ENCODE results near the gene DACH1. TPM values are rescaled to one million over a fixed set of nuclear protein-coding genes. Genes with fewer than 3 reads are reported as not detected.

Gene DACH1
- total RNA-seq, 1 donor from 2014 or later, result 1.6 TPM

DNA sequence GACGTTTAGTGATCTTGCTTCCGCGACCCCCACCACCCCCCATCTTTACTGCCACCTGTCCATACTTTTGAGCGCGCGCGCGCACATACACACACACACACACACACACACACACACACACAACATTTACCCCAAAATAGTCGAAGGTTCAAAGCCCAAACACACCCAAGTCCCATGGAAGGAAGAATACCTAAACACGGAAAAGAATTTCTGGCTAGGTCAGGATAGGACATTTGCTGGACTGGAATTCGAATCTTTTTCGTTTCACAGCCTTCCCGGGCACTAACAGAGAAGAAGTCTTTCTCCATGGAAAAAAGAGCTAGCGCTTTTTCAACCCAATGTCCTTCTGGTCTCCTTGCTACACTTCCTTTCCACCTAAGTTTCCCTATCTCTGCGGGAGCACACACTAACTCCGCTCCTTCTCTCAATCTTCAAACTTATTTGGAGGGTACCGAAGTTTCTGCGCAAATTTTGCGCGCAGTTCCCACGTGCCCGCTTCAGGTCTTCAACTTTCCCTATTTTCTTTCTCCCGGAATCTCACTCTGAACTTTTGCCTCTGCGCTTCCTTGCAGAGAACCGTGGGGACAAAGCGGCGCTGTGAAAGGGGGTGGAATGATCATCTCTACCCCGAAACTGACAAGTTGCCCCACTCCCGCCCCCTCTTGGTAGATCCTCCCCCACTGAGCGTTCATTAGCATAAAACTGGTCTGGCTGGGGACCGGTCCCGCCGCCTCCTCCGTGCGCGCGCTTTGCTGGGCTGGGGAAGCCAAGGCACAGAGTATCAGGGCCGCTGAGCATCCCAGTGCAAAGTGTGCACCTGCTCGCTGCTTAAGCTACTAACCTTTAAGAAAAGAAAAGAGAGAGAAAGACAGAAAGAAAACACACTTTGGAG is 2.7 kb downstream of the DACH1 start:
- no peak for TF ChIP-seq EZH2 (IDR thresholded peaks at IDR 0.05; ENCODE audit: insufficient read depth, low read length)
- TF ChIP-seq, protein P1, sequence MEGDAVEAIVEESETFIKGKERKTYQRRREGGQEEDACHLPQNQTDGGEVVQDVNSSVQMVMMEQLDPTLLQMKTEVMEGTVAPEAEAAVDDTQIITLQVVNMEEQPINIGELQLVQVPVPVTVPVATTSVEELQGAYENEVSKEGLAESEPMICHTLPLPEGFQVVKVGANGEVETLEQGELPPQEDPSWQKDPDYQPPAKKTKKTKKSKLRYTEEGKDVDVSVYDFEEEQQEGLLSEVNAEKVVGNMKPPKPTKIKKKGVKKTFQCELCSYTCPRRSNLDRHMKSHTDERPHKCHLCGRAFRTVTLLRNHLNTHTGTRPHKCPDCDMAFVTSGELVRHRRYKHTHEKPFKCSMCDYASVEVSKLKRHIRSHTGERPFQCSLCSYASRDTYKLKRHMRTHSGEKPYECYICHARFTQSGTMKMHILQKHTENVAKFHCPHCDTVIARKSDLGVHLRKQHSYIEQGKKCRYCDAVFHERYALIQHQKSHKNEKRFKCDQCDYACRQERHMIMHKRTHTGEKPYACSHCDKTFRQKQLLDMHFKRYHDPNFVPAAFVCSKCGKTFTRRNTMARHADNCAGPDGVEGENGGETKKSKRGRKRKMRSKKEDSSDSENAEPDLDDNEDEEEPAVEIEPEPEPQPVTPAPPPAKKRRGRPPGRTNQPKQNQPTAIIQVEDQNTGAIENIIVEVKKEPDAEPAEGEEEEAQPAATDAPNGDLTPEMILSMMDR (IDR thresholded peaks at IDR 0.05; ENCODE audit: insufficient read depth, low read depth, low read length), result no peak
- H3K36me3 ChIP-seq (ENCODE audit: insufficient read depth, low read length), result no peaks in the 10 kb centered on the region
- Mint-ChIP-seq H3K27ac (ENCODE audit: unreplicated experiment) (no peak overlapping the region), H3K4me3 (ENCODE audit: unreplicated experiment) (peak overlapping the region; percentile 99), H3K27me3 (ENCODE audit: low read depth, unreplicated experiment) (peaks cover 28% of the 10 kb centered on the region), H3K36me3 (ENCODE audit: low read depth, unreplicated experiment) (peaks cover 2% of the 10 kb centered on the region), H3K4me1 (ENCODE audit: low read depth, unreplicated experiment) (peaks cover 1% of the 10 kb centered on the region), H3K9me3 (ENCODE audit: unreplicated experiment) (no peaks in the 10 kb centered on the region)
- H3K4me3 ChIP-seq (ENCODE audit: insufficient read depth, low read depth, low read length), result peak overlapping the region; percentile 65
- peak overlapping the region; percentile 94 for H3K4me2 ChIP-seq (ENCODE audit: low read length)
- peaks cover 28% of the 10 kb centered on the region for H3K27me3 ChIP-seq (ENCODE audit: insufficient read depth, low read length)
- H3K79me2 ChIP-seq (ENCODE audit: insufficient read depth, low read length), result no peaks in the 10 kb centered on the region
- no peaks in the 10 kb centered on the region for H3K9me3 ChIP-seq (ENCODE audit: insufficient read depth, low read depth, low read length)
- FAIRE-seq (no peak), DNase-seq (ENCODE audit: low read depth) (no peak)
- H3K9ac ChIP-seq (ENCODE audit: low read length), result peak overlapping the region; percentile 42
- peak overlapping the region; percentile 85 for H2AFZ ChIP-seq (ENCODE audit: low read depth, low read length)
- no peaks in the 10 kb centered on the region for H4K20me1 ChIP-seq (ENCODE audit: insufficient read depth, low read length)
- peaks cover 13% of the 10 kb centered on the region for H3K4me1 ChIP-seq (ENCODE audit: insufficient read depth, low read length)
- H3K27ac ChIP-seq (ENCODE audit: low read depth, low read length), result no peak overlapping the region

DNA sequence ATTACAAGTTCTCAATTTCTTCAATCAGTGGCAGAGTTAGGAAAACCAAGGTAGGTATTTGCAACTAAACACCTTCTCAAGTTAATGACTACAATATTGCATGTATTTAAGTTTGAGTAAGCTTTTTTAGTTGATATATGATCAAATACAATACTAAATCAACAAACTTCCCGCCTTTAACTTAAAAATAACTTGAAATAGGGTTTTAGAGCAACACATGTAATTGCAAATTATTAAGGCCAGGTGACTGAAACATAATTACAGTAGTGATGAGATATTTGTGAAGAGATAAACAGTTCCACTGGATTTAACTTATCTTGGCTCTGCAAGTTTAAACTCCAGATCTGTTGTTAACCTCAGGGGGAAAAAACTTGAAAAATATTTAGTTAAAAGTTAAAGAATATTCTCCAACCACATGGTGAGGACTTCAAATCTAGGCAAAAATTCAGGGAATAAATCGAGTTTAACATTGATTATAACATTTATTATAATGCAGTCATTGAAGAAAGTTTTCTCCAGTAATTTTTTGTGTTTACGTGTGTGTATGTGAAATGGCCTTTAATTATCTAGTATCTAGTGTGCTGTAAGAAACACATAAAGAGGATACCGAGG is 3.6 kb downstream of the DACH1 start:
- Mint-ChIP-seq H3K27ac (ENCODE audit: unreplicated experiment) (no peak overlapping the region), H3K4me3 (ENCODE audit: unreplicated experiment) (peak overlapping the region; percentile 99), H3K9me3 (ENCODE audit: unreplicated experiment) (no peaks in the 10 kb centered on the region), H3K36me3 (ENCODE audit: low read depth, unreplicated experiment) (peaks cover 2% of the 10 kb centered on the region), H3K27me3 (ENCODE audit: low read depth, unreplicated experiment) (peaks cover 23% of the 10 kb centered on the region), H3K4me1 (ENCODE audit: low read depth, unreplicated experiment) (peaks cover 1% of the 10 kb centered on the region)
- no peak overlapping the region for H3K9ac ChIP-seq (ENCODE audit: low read length)
- H3K9me3 ChIP-seq (ENCODE audit: insufficient read depth, low read depth, low read length), result no peaks in the 10 kb centered on the region
- H3K36me3 ChIP-seq (ENCODE audit: insufficient read depth, low read length), result no peaks in the 10 kb centered on the region
- FAIRE-seq (no peak), DNase-seq (ENCODE audit: low read depth) (no peak)
- no peaks in the 10 kb centered on the region for H4K20me1 ChIP-seq (ENCODE audit: insufficient read depth, low read length)
- no peak overlapping the region for H2AFZ ChIP-seq (ENCODE audit: low read depth, low read length)
- TF ChIP-seq EZH2 (IDR thresholded peaks at IDR 0.05; ENCODE audit: insufficient read depth, low read length), result no peak
- TF ChIP-seq, protein P1 (IDR thresholded peaks at IDR 0.05; ENCODE audit: insufficient read depth, low read depth, low read length), result no peak
- no peak overlapping the region for H3K4me3 ChIP-seq (ENCODE audit: insufficient read depth, low read depth, low read length)
- H3K4me1 ChIP-seq (ENCODE audit: insufficient read depth, low read length), result peaks cover 13% of the 10 kb centered on the region
- no peak overlapping the region for H3K27ac ChIP-seq (ENCODE audit: low read depth, low read length)
- H3K4me2 ChIP-seq (ENCODE audit: low read length), result no peak overlapping the region
- no peaks in the 10 kb centered on the region for H3K79me2 ChIP-seq (ENCODE audit: insufficient read depth, low read length)
- peaks cover 21% of the 10 kb centered on the region for H3K27me3 ChIP-seq (ENCODE audit: insufficient read depth, low read length)
